ENCODE data around the gene TMEM150B. TPM values are rescaled to one million over a fixed set of nuclear protein-coding genes. Genes with fewer than 3 reads are reported as not detected.

Gene TMEM150B
- polyA plus RNA-seq, 1 donor from 2014 or later, result not detected

GRCh38 chr19:55270172-55270942 is 54.8 kb downstream of the TMEM150B start:
- no peak overlapping the region for H3K27ac ChIP-seq (ENCODE audit: low read length)
- H3K79me2 ChIP-seq (replicated peaks; ENCODE audit: insufficient read depth, low read length), result no peaks in the 10 kb centered on the region
- no peak overlapping the region for H3K4me2 ChIP-seq (ENCODE audit: low read length)
- H3K36me3 ChIP-seq (ENCODE audit: insufficient read depth, low read length), result no peaks in the 10 kb centered on the region
- no peaks in the 10 kb centered on the region for H3F3A ChIP-seq (ENCODE audit: insufficient read depth, low read length, poor library complexity, severe bottlenecking)
- no peak for TF ChIP-seq MXI1 (conservative IDR thresholded peaks at IDR 0.05; ENCODE audit: poor library complexity, severe bottlenecking)
- TF ChIP-seq, protein P1, sequence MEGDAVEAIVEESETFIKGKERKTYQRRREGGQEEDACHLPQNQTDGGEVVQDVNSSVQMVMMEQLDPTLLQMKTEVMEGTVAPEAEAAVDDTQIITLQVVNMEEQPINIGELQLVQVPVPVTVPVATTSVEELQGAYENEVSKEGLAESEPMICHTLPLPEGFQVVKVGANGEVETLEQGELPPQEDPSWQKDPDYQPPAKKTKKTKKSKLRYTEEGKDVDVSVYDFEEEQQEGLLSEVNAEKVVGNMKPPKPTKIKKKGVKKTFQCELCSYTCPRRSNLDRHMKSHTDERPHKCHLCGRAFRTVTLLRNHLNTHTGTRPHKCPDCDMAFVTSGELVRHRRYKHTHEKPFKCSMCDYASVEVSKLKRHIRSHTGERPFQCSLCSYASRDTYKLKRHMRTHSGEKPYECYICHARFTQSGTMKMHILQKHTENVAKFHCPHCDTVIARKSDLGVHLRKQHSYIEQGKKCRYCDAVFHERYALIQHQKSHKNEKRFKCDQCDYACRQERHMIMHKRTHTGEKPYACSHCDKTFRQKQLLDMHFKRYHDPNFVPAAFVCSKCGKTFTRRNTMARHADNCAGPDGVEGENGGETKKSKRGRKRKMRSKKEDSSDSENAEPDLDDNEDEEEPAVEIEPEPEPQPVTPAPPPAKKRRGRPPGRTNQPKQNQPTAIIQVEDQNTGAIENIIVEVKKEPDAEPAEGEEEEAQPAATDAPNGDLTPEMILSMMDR (IDR thresholded peaks at IDR 0.05; ENCODE audit: poor library complexity, severe bottlenecking), result no peak
- TF ChIP-seq POLR2AphosphoS5 (IDR thresholded peaks at IDR 0.05), result no peak
- no peak for TF ChIP-seq RAD21 (conservative IDR thresholded peaks at IDR 0.05)
- TF ChIP-seq, protein P2, sequence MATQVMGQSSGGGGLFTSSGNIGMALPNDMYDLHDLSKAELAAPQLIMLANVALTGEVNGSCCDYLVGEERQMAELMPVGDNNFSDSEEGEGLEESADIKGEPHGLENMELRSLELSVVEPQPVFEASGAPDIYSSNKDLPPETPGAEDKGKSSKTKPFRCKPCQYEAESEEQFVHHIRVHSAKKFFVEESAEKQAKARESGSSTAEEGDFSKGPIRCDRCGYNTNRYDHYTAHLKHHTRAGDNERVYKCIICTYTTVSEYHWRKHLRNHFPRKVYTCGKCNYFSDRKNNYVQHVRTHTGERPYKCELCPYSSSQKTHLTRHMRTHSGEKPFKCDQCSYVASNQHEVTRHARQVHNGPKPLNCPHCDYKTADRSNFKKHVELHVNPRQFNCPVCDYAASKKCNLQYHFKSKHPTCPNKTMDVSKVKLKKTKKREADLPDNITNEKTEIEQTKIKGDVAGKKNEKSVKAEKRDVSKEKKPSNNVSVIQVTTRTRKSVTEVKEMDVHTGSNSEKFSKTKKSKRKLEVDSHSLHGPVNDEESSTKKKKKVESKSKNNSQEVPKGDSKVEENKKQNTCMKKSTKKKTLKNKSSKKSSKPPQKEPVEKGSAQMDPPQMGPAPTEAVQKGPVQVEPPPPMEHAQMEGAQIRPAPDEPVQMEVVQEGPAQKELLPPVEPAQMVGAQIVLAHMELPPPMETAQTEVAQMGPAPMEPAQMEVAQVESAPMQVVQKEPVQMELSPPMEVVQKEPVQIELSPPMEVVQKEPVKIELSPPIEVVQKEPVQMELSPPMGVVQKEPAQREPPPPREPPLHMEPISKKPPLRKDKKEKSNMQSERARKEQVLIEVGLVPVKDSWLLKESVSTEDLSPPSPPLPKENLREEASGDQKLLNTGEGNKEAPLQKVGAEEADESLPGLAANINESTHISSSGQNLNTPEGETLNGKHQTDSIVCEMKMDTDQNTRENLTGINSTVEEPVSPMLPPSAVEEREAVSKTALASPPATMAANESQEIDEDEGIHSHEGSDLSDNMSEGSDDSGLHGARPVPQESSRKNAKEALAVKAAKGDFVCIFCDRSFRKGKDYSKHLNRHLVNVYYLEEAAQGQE (IDR thresholded peaks at IDR 0.05; ENCODE audit: borderline replicate concordance), result no peak
- no peak for TF ChIP-seq TAF1 (IDR thresholded peaks at IDR 0.05; ENCODE audit: low read depth)
- no peak for TF ChIP-seq EZH2 (IDR thresholded peaks at IDR 0.05; ENCODE audit: borderline replicate concordance, insufficient read depth, low read length, poor library complexity, severe bottlenecking)
- TF ChIP-seq EP300 (conservative IDR thresholded peaks at IDR 0.05; ENCODE audit: poor library complexity, severe bottlenecking), result no peak
- no peak for TF ChIP-seq SMC3 (conservative IDR thresholded peaks at IDR 0.05; ENCODE audit: poor library complexity)
- no peak overlapping the region for H3K9ac ChIP-seq (ENCODE audit: low read length)
- H4K20me1 ChIP-seq (ENCODE audit: insufficient read depth), result no peaks in the 10 kb centered on the region
- H2AFZ ChIP-seq (ENCODE audit: low read depth, low read length), result no peak overlapping the region
- H3K9me3 ChIP-seq (ENCODE audit: low read length), result no peaks in the 10 kb centered on the region
- H3K9me2 ChIP-seq (ENCODE audit: insufficient read depth, low read length), result no peaks in the 10 kb centered on the region
- no peak overlapping the region for H3K4me3 ChIP-seq (ENCODE audit: low read length)
- H3K27me3 ChIP-seq (ENCODE audit: insufficient read depth, low read depth, low read length), result no peaks in the 10 kb centered on the region

DNA sequence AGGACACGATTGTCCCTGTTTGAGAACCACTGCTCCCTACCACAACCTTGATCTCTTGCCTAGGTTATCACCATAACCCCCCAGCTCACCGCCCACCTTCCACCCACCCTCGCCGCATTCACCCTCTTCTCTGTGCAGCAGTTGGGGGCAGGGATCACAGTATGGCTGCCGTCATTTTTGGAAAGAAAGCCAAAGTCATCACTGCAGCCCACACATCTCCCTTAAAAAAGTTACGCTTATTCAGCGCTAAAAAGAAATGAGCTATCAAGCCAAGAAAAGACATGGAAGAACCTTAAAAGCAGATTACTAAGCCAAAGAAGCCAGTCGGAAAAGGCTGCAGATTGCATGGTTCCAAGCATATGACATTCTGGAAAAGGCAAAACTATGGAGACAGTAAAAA is 55.8 kb downstream of the TMEM150B start:
- TF ChIP-seq TAF1 (IDR thresholded peaks at IDR 0.05; ENCODE audit: low read depth), result no peak
- no peak for TF ChIP-seq SMC3 (conservative IDR thresholded peaks at IDR 0.05; ENCODE audit: poor library complexity)
- no peak for TF ChIP-seq POLR2AphosphoS5 (IDR thresholded peaks at IDR 0.05)
- TF ChIP-seq MXI1 (conservative IDR thresholded peaks at IDR 0.05; ENCODE audit: poor library complexity, severe bottlenecking), result no peak
- TF ChIP-seq, protein P2 (IDR thresholded peaks at IDR 0.05; ENCODE audit: borderline replicate concordance), result no peak
- no peak for TF ChIP-seq RAD21 (conservative IDR thresholded peaks at IDR 0.05)
- TF ChIP-seq EZH2 (IDR thresholded peaks at IDR 0.05; ENCODE audit: borderline replicate concordance, insufficient read depth, low read length, poor library complexity, severe bottlenecking), result no peak
- TF ChIP-seq, protein P1 (IDR thresholded peaks at IDR 0.05; ENCODE audit: poor library complexity, severe bottlenecking), result no peak
- TF ChIP-seq EP300 (conservative IDR thresholded peaks at IDR 0.05; ENCODE audit: poor library complexity, severe bottlenecking), result no peak
- H3K9ac ChIP-seq (ENCODE audit: low read length), result no peak overlapping the region
- no peak overlapping the region for H3K4me3 ChIP-seq (ENCODE audit: low read length)
- no peaks in the 10 kb centered on the region for H3K27me3 ChIP-seq (ENCODE audit: insufficient read depth, low read depth, low read length)
- H3K4me2 ChIP-seq (ENCODE audit: low read length), result no peak overlapping the region
- H2AFZ ChIP-seq (ENCODE audit: low read depth, low read length), result no peak overlapping the region
- H3K9me2 ChIP-seq (ENCODE audit: insufficient read depth, low read length), result no peaks in the 10 kb centered on the region
- no peaks in the 10 kb centered on the region for H4K20me1 ChIP-seq (ENCODE audit: insufficient read depth)
- no peaks in the 10 kb centered on the region for H3K36me3 ChIP-seq (ENCODE audit: insufficient read depth, low read length)
- no peaks in the 10 kb centered on the region for H3K79me2 ChIP-seq (replicated peaks; ENCODE audit: insufficient read depth, low read length)
- H3K27ac ChIP-seq (ENCODE audit: low read length), result no peak overlapping the region
- no peaks in the 10 kb centered on the region for H3K9me3 ChIP-seq (ENCODE audit: low read length)
- no peaks in the 10 kb centered on the region for H3F3A ChIP-seq (ENCODE audit: insufficient read depth, low read length, poor library complexity, severe bottlenecking)

Measured in neural cell (in vitro differentiated cells).